Activated CD4-positive, alpha-beta T cell treated with anti-CD3 and anti-CD28 coated beads for 36 hours (primary cell): ENCODE data around the gene LRRTM1. TPM values are rescaled to one million over a fixed set of nuclear protein-coding genes. Genes with fewer than 3 reads are reported as not detected.

ENCODE experiments used
- ATAC-seq: fragments of 200-7000 bp; cut with Tn5 transposase; one replicate; pipeline ENCODE4 v1.10.0; 2021; ENCODE audit warnings: mild to moderate bottlenecking, moderate library complexity
- CTCF ChIA-PET: fragments of 350-600 bp; sonication (Branson Sonifier 250); formaldehyde crosslinking; loops from one replicate; lab custom pipeline; 2021; ENCODE audit warnings: antibody characterized with exemption; lab: Charles Lee
- POLR2A ChIA-PET: fragments of 350-600 bp; sonication (Branson Sonifier 250); formaldehyde crosslinking; loops from one replicate; lab custom pipeline; 2021; ENCODE audit warnings: antibody characterized with exemption, inconsistent platforms; lab: Charles Lee
- DNase-seq: peaks from one replicate; pipeline ENCODE4 v3.0.0-alpha.2; 2020
- H3K27ac Mint-ChIP-seq: one replicate; pipeline ENCODE4 v1.8.0; 2021; ENCODE audit warnings: mixed read lengths
- H3K27me3 Mint-ChIP-seq: one replicate; pipeline ENCODE4 v1.8.0; 2021; ENCODE audit warnings: mixed read lengths
- H3K36me3 Mint-ChIP-seq: one replicate; pipeline ENCODE4 v1.8.0; 2021; ENCODE audit warnings: low read depth, mixed read lengths
- H3K4me1 Mint-ChIP-seq: one replicate; pipeline ENCODE4 v1.8.0; 2021; ENCODE audit warnings: mixed read lengths
- H3K4me3 Mint-ChIP-seq: one replicate; pipeline ENCODE4 v1.8.0; 2021; ENCODE audit warnings: mild to moderate bottlenecking, moderate library complexity, mixed read lengths
- H3K9me3 Mint-ChIP-seq: one replicate; pipeline ENCODE4 v1.8.0; 2021; ENCODE audit warnings: low read depth, mixed read lengths
- intact Hi-C, 2 experiments: fragments of 100-400 bp; cut with DNase I in 1 of 2; cut with micrococcal nuclease in 1 of 2; formaldehyde crosslinking; loops; one replicate each; pipeline versions ENCODE4 v1.14.2 to v1.15.1; 2022 to 2024; cut with DNase I, micrococcal nuclease
- total RNA-seq, 2 experiments: library from RNA; stranded (reverse); gene quantifications; one replicate each; pipeline ENCODE4 v1.2.3, GENCODE V29; 2021

LRRTM1 gene, protein sequence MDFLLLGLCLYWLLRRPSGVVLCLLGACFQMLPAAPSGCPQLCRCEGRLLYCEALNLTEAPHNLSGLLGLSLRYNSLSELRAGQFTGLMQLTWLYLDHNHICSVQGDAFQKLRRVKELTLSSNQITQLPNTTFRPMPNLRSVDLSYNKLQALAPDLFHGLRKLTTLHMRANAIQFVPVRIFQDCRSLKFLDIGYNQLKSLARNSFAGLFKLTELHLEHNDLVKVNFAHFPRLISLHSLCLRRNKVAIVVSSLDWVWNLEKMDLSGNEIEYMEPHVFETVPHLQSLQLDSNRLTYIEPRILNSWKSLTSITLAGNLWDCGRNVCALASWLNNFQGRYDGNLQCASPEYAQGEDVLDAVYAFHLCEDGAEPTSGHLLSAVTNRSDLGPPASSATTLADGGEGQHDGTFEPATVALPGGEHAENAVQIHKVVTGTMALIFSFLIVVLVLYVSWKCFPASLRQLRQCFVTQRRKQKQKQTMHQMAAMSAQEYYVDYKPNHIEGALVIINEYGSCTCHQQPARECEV
- not detected for total RNA-seq

- CTCF ChIA-PET, result no interaction called here
- ATAC-seq (no peak), DNase-seq (peak; percentile 5)
- H3K9me3 Mint-ChIP-seq, result no peaks in the 10 kb centered on the region
- H3K27me3 Mint-ChIP-seq, result peaks cover 37% of the 10 kb centered on the region
- no peaks in the 10 kb centered on the region for H3K4me1 Mint-ChIP-seq
- no peak within 1 kb of the TSS for H3K4me3 Mint-ChIP-seq
- H3K36me3 Mint-ChIP-seq, result no peaks in the 10 kb centered on the region
- no peak within 1 kb of the TSS for H3K27ac Mint-ChIP-seq
- POLR2A ChIA-PET, result no interaction called here
- intact Hi-C loops, result no loop called here
Measured at GRCh38 chr2:80303909-80304837, at the start of gene LRRTM1. LRRTM1 (minus strand) TSS chr2:80304752; CDS start chr2:80303819, 933 bp downstream.

DNA sequence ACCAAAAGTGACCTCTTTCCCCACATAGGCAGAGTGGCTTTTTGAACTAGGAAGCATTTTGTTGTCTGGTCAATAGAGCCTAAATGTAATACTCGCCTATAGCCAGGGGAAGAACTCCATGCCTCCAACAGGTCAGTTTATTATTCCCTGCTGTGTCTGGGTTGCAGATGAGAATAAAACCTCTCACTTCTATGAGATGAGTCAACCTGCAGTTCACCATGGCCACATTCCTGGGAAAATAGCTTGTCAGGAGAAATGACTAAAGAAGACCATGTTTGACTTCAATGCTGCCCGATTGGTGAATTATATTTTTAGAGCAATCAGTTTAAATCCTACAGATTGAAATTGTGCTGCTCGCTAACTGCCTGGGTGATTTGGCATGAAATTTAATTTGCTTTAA, 46.7 kb upstream of the LRRTM1 start:
- Mint-ChIP-seq H3K36me3 (no peaks in the 10 kb centered on the region), H3K27ac (no peak overlapping the region), H3K27me3 (no peaks in the 10 kb centered on the region), H3K9me3 (peaks cover 2% of the 10 kb centered on the region), H3K4me1 (no peaks in the 10 kb centered on the region), H3K4me3 (no peak overlapping the region)
- POLR2A ChIA-PET, result no interaction called here
- CTCF ChIA-PET, result no interaction called here
- intact Hi-C loops, result no loop called here
- ATAC-seq (no peak), DNase-seq (no peak)

- POLR2A ChIA-PET, result no interaction called here
Measured at GRCh38 chr2:80348953-80349352, 44.4 kb upstream of the LRRTM1 start.

DNA sequence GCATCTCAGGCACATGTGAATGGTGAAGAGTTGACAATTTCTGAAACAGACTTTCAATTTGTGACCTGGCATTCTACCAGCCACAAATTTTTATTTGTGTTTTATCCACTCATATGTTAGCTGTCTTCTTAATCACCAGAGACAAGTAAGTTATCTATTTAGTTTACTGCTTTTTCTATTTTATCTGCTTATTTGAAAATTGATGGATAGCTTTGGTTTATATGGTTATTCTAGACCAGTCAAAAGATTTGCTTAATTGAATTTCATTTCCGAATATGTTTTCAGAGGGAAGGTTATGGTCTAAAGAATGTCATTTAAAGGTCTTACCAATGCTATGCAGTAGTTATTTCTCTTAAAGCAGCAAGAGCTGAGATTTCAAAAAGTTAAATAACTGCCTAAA, 43.5 kb upstream of the LRRTM1 start:
- DNase-seq (no peak), ATAC-seq (no peak)
- POLR2A ChIA-PET, result no interaction called here
- intact Hi-C loops, result no loop called here
- Mint-ChIP-seq H3K27me3 (no peaks in the 10 kb centered on the region), H3K9me3 (peaks cover 2% of the 10 kb centered on the region), H3K36me3 (no peaks in the 10 kb centered on the region), H3K27ac (no peak overlapping the region), H3K4me3 (no peak overlapping the region), H3K4me1 (no peaks in the 10 kb centered on the region)
- CTCF ChIA-PET, result no interaction called here

More at GRCh38 chr2:80348953-80349352, 44.4 kb upstream of the LRRTM1 start:
- H3K27ac Mint-ChIP-seq, result no peak overlapping the region
- DNase-seq (no peak), ATAC-seq (no peak)
- CTCF ChIA-PET, result no interaction called here
- intact Hi-C loops, result no loop called here
- H3K9me3 Mint-ChIP-seq, result peaks cover 2% of the 10 kb centered on the region
- H3K4me3 Mint-ChIP-seq, result no peak overlapping the region
- H3K4me1 Mint-ChIP-seq, result no peaks in the 10 kb centered on the region
- no peaks in the 10 kb centered on the region for H3K36me3 Mint-ChIP-seq
- H3K27me3 Mint-ChIP-seq, result no peaks in the 10 kb centered on the region

DNA sequence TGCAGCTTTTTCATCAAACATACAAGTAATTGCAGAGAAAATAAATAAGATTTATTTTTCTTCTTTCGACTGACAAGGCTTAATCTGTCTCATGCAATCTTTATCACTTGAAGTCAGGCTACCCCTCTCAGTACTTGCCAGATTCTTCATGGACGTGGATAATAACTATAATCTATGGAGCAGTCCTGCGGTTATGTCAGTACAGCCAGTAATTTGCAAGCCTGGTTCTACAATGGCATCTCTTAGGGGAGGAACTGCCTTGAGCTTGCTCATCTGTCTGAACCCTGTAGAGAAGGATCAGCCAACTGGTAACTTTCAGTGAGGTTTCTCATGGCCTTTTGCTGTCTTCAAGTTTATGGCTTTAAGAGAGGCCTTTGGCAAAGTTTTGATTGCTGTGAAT, 35.5 kb upstream of the LRRTM1 start:
- DNase-seq, result no peak
- Mint-ChIP-seq H3K4me1 (no peaks in the 10 kb centered on the region), H3K27me3 (no peaks in the 10 kb centered on the region), H3K4me3 (no peak overlapping the region), H3K9me3 (peaks cover 2% of the 10 kb centered on the region), H3K36me3 (no peaks in the 10 kb centered on the region), H3K27ac (no peak overlapping the region)
- intact Hi-C loops, result no loop called here
- ATAC-seq, result no peak
- ChIA-PET CTCF (no interaction called here), POLR2A (no interaction called here)

GRCh38 chr2:80338794-80339193, 34.2 kb upstream of the LRRTM1 start:
- Mint-ChIP-seq H3K4me1 (no peaks in the 10 kb centered on the region), H3K9me3 (peaks cover 5% of the 10 kb centered on the region), H3K36me3 (no peaks in the 10 kb centered on the region), H3K4me3 (no peak overlapping the region), H3K27me3 (no peaks in the 10 kb centered on the region), H3K27ac (no peak overlapping the region)
- ChIA-PET CTCF (no interaction called here), POLR2A (no interaction called here)
- ATAC-seq, result no peak
- DNase-seq, result no peak
- intact Hi-C loops, result no loop called here

DNA sequence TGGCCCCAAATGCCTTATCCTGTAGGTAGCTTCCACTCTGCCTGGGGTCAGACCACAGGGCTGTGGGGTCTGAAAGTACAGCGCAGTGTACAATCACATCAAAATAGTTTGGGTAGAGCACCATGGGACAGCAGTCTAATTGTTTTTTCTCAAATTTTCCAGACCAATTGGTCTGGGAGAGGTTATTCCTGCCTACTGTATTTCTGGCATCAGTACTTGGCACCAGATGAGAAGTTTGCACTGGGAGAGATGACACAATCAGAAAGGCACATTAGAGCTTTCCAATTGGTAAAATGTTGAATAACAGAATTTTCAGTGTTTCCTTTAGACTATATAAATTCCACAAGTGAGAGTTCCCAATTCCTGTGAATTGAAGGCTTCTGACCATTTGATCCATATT, 30.9 kb upstream of the LRRTM1 start:
- Mint-ChIP-seq H3K27me3 (no peaks in the 10 kb centered on the region), H3K36me3 (no peaks in the 10 kb centered on the region), H3K4me1 (no peaks in the 10 kb centered on the region), H3K9me3 (peaks cover 6% of the 10 kb centered on the region), H3K27ac (no peak overlapping the region), H3K4me3 (no peak overlapping the region)
- CTCF ChIA-PET, result no interaction called here
- POLR2A ChIA-PET, result no interaction called here
- ATAC-seq (no peak), DNase-seq (no peak)
- intact Hi-C loops, result no loop called here

DNA sequence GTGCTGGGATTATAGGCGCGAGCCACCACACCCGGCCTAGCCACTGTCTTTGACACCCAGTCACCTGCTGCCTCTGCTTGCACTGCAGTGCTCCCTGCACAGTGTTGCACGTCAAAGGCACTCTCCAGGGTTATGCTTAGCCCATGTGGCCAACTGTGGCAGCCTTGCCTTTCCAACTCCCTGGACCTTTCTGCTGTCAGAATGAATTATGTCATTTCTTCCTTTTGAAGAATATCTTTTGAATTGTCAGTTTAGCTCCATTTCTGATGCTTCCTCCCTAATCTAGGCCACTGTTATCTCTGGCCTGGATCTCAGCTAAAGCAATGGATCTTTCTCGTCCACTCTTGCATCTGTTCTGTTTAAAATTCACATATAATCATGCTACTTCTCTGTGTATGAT, 29.3 kb upstream of the LRRTM1 start:
- no peaks in the 10 kb centered on the region for H3K36me3 Mint-ChIP-seq
- no peak for ATAC-seq
- no peaks in the 10 kb centered on the region for H3K4me1 Mint-ChIP-seq
- no peak overlapping the region for H3K4me3 Mint-ChIP-seq
- POLR2A ChIA-PET, result no interaction called here
- CTCF ChIA-PET, result no interaction called here
- no peaks in the 10 kb centered on the region for H3K27me3 Mint-ChIP-seq
- peaks cover 6% of the 10 kb centered on the region for H3K9me3 Mint-ChIP-seq
- DNase-seq, result no peak
- no peak overlapping the region for H3K27ac Mint-ChIP-seq
- intact Hi-C loops, result no loop called here

DNA sequence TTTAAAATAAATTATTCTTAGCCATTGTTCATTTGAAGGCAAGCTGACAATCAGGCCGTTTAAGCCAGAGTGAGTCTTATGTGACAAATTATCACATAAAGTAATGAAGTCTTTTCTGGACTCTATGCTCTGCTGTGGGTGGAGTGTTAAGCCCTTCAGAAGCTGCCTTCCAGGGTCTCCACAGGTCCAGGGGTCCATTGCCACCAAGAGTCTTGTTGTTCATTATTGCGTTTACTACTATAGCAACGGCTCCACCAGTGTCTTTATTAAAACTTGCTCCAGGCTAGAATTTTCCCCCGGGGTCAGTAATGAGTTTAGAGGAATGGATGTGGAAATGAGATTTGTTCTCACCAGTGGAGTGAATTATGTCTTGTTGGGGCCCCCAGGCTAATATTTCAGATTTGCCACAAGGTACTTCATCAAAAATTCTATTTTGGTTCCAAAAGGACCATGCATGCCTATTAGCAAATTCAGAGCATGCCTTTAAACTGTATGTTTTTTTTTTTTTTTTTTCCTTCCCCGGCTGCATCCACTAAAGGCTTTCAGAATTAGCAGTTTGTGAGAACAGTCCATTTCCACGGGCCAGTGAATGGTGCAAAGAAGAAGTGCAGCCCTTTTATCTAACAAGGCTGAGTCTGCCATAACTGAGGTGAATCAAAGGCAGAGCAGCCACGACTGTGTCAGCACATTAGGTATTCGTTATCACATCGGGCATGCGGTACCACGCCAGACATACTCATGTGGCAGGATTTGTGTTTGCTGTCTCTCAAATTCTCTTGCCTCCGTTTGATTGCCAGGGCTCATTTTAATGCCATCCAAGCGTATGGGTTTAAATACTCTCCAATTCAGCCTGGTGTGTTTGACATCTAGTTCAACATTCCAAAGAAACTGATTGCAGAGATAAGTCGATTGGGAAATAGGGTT, 26.2 kb upstream of the LRRTM1 start:
- Mint-ChIP-seq H3K27me3 (no peaks in the 10 kb centered on the region), H3K9me3 (peaks cover 6% of the 10 kb centered on the region), H3K4me1 (no peaks in the 10 kb centered on the region), H3K4me3 (no peak overlapping the region), H3K36me3 (no peaks in the 10 kb centered on the region), H3K27ac (no peak overlapping the region)
- CTCF ChIA-PET, result no interaction called here
- intact Hi-C loops, result no loop called here
- no peak for ATAC-seq
- POLR2A ChIA-PET, result no interaction called here
- no peak for DNase-seq

DNA sequence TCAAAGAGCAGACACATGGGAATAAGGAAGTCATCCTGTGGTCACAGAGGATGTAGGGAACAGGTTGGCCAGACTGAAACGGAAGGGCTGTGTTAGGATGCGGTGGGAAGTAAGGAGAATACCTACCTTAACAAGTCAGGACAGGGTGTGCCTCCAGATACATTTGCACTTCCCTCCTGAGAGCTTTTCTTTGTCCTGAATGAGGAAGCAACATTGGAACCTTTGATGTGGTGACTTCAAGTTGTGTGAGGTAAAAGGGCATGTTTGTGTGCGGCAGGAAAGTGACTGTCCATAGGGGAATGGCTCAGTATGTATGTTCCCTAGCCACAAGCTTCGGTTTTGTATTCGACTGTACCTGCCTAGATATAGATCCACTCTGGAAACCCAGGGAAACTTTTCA, 24.9 kb upstream of the LRRTM1 start:
- no peaks in the 10 kb centered on the region for H3K4me1 Mint-ChIP-seq
- intact Hi-C loops, result no loop called here
- H3K4me3 Mint-ChIP-seq, result no peak overlapping the region
- H3K27ac Mint-ChIP-seq, result no peak overlapping the region
- POLR2A ChIA-PET, result no interaction called here
- no peaks in the 10 kb centered on the region for H3K36me3 Mint-ChIP-seq
- DNase-seq, result no peak
- ATAC-seq, result no peak
- CTCF ChIA-PET, result interaction anchor here (0.6 kb wide), 1 partner anchor 623 kb away, joined by 3 read pairs; no protein-coding TSS in a partner anchor
- H3K27me3 Mint-ChIP-seq, result no peaks in the 10 kb centered on the region
- peaks cover 6% of the 10 kb centered on the region for H3K9me3 Mint-ChIP-seq

DNA sequence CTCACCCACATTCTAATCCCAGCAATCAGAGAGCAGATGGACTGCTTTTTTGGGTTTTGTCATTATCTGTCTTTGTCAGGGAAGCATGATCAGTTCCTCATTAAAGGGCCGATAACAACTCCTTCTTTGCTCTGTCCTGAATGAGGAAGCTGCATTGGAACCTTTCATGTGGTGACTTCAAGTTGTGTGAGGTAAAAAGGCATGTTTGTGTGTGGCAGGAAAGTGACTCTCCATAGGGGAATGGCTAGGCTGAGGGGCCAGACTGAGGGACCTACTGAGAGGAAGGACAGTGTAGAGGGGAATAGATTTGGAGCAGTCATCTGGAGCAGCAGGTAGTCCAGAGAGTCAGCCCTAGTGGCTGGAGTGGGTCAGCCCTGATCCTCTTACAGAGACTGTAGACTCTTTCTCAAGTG, 23.6 kb upstream of the LRRTM1 start:
- intact Hi-C loops, result no loop called here
- ATAC-seq, result no peak
- ChIA-PET CTCF (interaction anchor here (0.7 kb wide), 1 partner anchor 575 kb away, joined by 4 read pairs; no protein-coding TSS in a partner anchor), POLR2A (no interaction called here)
- no peak for DNase-seq
- H3K36me3 Mint-ChIP-seq, result no peaks in the 10 kb centered on the region
- no peaks in the 10 kb centered on the region for H3K4me1 Mint-ChIP-seq
- no peak overlapping the region for H3K27ac Mint-ChIP-seq
- no peak overlapping the region for H3K4me3 Mint-ChIP-seq
- peaks cover 1% of the 10 kb centered on the region for H3K9me3 Mint-ChIP-seq
- H3K27me3 Mint-ChIP-seq, result no peaks in the 10 kb centered on the region
